ENCODE measurements around the gene PAK1.
"Not testable (repeated sequence)": the region's sequence is repeated elsewhere in the genome, so short reads cannot be mapped to it uniquely, and the experiment has no call there.

PAK1 gene

GRCh38 chr11:77396911-77397310 lies 77.0 kb downstream of the PAK1 start:
- DNase-seq, result no peak
- H3K4me3 ChIP-seq (ENCODE audit: low read depth, low read length), result no peak overlapping the region
- TF ChIP-seq, protein P1, sequence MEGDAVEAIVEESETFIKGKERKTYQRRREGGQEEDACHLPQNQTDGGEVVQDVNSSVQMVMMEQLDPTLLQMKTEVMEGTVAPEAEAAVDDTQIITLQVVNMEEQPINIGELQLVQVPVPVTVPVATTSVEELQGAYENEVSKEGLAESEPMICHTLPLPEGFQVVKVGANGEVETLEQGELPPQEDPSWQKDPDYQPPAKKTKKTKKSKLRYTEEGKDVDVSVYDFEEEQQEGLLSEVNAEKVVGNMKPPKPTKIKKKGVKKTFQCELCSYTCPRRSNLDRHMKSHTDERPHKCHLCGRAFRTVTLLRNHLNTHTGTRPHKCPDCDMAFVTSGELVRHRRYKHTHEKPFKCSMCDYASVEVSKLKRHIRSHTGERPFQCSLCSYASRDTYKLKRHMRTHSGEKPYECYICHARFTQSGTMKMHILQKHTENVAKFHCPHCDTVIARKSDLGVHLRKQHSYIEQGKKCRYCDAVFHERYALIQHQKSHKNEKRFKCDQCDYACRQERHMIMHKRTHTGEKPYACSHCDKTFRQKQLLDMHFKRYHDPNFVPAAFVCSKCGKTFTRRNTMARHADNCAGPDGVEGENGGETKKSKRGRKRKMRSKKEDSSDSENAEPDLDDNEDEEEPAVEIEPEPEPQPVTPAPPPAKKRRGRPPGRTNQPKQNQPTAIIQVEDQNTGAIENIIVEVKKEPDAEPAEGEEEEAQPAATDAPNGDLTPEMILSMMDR (IDR thresholded peaks at IDR 0.05; ENCODE audit: low read depth, low read length), result no peak
- no peaks in the 10 kb centered on the region for H3K27me3 ChIP-seq
- peaks cover 4% of the 10 kb centered on the region for H3K4me1 ChIP-seq
- no peaks in the 10 kb centered on the region for H3K36me3 ChIP-seq
- H3K9me3 ChIP-seq, result no peaks in the 10 kb centered on the region

- Histone ChIP-seq H3K4me1 (no peaks in the 10 kb centered on the region), H3K9me3 (no peaks in the 10 kb centered on the region), H3K27me3 (no peaks in the 10 kb centered on the region), H3K36me3 (no peaks in the 10 kb centered on the region), H3K4me3 (ENCODE audit: low read depth, low read length) (no peak overlapping the region)
- TF ChIP-seq, protein P1 (IDR thresholded peaks at IDR 0.05; ENCODE audit: low read depth, low read length), result no peak
- DNase-seq, result no peak
Observed at GRCh38 chr11:77396305-77396704, 77.6 kb downstream of the PAK1 start.

DNA sequence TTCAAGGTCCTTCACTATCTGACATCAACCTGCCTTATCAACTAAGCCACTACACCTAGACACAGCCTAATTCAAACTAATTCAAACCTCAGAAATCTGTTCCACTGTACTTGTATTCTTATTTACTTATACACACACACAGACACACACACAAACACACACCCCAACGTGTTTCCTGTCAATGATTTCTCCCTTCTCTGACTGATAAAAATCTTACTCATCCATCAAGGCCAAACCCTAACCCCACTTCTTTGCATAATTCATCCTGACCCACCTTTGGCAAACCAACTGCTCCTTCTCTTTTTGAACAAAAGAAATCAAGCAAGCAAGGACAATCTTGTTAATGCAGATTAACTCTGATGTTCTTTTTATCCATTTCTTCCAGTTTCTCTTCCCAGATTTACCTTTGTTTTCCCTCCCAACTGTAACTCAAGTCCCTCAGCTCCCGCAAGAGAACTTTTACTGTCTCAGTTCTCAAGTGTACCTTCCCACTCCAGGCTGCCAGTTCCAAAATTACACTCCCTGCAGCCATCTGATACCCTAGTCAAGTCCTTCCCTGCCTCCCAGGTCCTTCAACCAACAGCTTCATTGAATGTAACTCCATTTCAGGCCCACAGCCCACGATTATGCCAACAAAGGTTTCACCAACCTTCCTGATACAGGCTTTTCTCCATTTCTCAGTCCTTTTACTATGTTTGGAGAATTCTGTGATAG lies 78.3 kb downstream of the PAK1 start:
- H3K4me1 ChIP-seq, result no peaks in the 10 kb centered on the region
- TF ChIP-seq, protein P1 (IDR thresholded peaks at IDR 0.05; ENCODE audit: low read depth, low read length), result no peak

GRCh38 chr11:77392842-77393241 lies 81.1 kb downstream of the PAK1 start:
- Histone ChIP-seq H3K9me3 (no peaks in the 10 kb centered on the region), H3K4me1 (no peaks in the 10 kb centered on the region; the same call in 1 of the 2 replicates), H3K4me3 (ENCODE audit: low read depth, low read length) (no peak overlapping the region), H3K27me3 (no peaks in the 10 kb centered on the region), H3K36me3 (no peaks in the 10 kb centered on the region)
- DNase-seq, result no peak
- TF ChIP-seq, protein P1 (IDR thresholded peaks at IDR 0.05; ENCODE audit: low read depth, low read length), result no peak

More for the DNA sequence above, 78.3 kb downstream of the PAK1 start:
- Histone ChIP-seq H3K4me3 (ENCODE audit: low read depth, low read length) (no peak overlapping the region), H3K36me3 (no peaks in the 10 kb centered on the region), H3K27me3 (no peaks in the 10 kb centered on the region), H3K9me3 (no peaks in the 10 kb centered on the region)
- DNase-seq, result no peak

- TF ChIP-seq, protein P1 (IDR thresholded peaks at IDR 0.05; ENCODE audit: low read depth, low read length), result no peak
- Histone ChIP-seq H3K9me3 (no peaks in the 10 kb centered on the region), H3K4me3 (ENCODE audit: low read depth, low read length) (no peak overlapping the region), H3K36me3 (no peaks in the 10 kb centered on the region), H3K4me1 (no peaks in the 10 kb centered on the region; the same call in 1 of the 2 replicates), H3K27me3 (no peaks in the 10 kb centered on the region)
- no peak for DNase-seq
Observed at GRCh38 chr11:77387701-77388100, 86.2 kb downstream of the PAK1 start.

- DNase-seq, result no peak
- Histone ChIP-seq H3K27me3 (no peaks in the 10 kb centered on the region), H3K9me3 (no peaks in the 10 kb centered on the region), H3K4me1 (no peaks in the 10 kb centered on the region; the same call in 1 of the 2 replicates), H3K4me3 (ENCODE audit: low read depth, low read length) (no peak overlapping the region), H3K36me3 (no peaks in the 10 kb centered on the region)
- TF ChIP-seq, protein P1 (IDR thresholded peaks at IDR 0.05; ENCODE audit: low read depth, low read length), result no peak
Observed at GRCh38 chr11:77386178-77386577, 87.7 kb downstream of the PAK1 start.

DNA sequence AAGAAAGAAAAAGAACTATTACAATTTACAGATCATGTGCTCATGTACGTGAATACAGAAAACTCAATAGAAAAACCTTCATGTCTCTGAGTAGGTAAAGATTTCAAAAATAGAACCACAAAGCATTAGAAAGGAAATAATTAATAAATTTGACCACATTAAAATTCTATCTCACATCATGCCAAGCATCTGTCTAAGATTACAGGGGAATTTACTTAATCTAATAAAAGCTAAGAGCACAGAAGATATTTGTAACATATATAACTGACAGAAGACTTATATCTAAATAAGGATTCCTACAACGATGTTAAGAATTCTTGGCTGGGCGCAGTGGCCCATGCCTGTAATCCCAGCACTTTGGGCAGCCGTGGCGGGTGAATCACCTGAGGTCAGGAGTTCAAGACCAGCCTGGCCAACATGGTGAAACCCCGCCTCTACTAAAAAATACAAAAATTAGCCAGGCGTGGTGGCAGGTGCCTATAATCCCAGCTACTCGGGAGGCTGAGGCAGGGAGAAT lies 88.6 kb downstream of the PAK1 start:
- H3K36me3 ChIP-seq; H3K4me1 ChIP-seq; DNase-seq; H3K27me3 ChIP-seq; H3K9me3 ChIP-seq; H3K4me3 ChIP-seq (ENCODE audit: low read depth, low read length): not testable (repeated sequence)

Data from BE2C (cell line).